Measurements from ENCODE around the gene SNORC. TPM values are rescaled to one million over a fixed set of nuclear protein-coding genes. Genes with fewer than 3 reads are reported as not detected.
A peak's percentile ranks its signal among the peaks of the same experiment; 100 is the strongest.

The SNORC gene
- total RNA-seq, 4 donors from 2014 or later = 6.9 to 24.0 (median 10.7) TPM

- Histone ChIP-seq H3K27ac (peak overlapping the region; percentile 63 to 92 (median 86)), H3K27me3 (peaks cover 0 to 15% of the 10 kb centered on the region in 2 donors), H3K36me3 (no peaks in the 10 kb centered on the region), H3K9me3 (no peaks in the 10 kb centered on the region), H3K4me3 (no peak overlapping the region), H3K4me1 (peaks cover 0 to 67% (median 34%) of the 10 kb centered on the region in 4 donors)
- DNase-seq (ENCODE audit: low spot score in 2 of 2) = peak in 1 of 2 donors; percentile 11
- TF ChIP-seq CTCF (IDR thresholded peaks at IDR 0.05) (no peak), EP300 (IDR thresholded peaks at IDR 0.05) (no peak), POLR2A (IDR thresholded peaks at IDR 0.05) (no peak)
- 46 to 56% methylated on average over 6 to 9 of the region's 9 CpGs for WGBS, 2 donors
These were observed 2.8 kb downstream of the SNORC start for GRCh38 chr2:232872826-232873225.

- WGBS, 2 donors = 82 to 88% methylated on average over 3 to 9 of the region's 14 CpGs
- H3K27me3 ChIP-seq = peaks cover 0 to 15% of the 10 kb centered on the region in 2 donors
- no peak overlapping the region for H3K4me3 ChIP-seq
- peaks cover 0 to 67% (median 34%) of the 10 kb centered on the region in 4 donors for H3K4me1 ChIP-seq
- H3K27ac ChIP-seq = peak overlapping the region; percentile 63 to 92 (median 86)
- TF ChIP-seq POLR2A (IDR thresholded peaks at IDR 0.05) = no peak
- TF ChIP-seq EP300 (IDR thresholded peaks at IDR 0.05) = no peak
- TF ChIP-seq CTCF (IDR thresholded peaks at IDR 0.05) = no peak
- H3K9me3 ChIP-seq = no peaks in the 10 kb centered on the region
- no peaks in the 10 kb centered on the region for H3K36me3 ChIP-seq
- DNase-seq (ENCODE audit: low spot score in 2 of 2) = peak in 1 of 2 donors; percentile 7
These were observed 3.3 kb downstream of the SNORC start for GRCh38 chr2:232873292-232873908.

- peaks cover 0 to 15% of the 10 kb centered on the region in 2 donors for H3K27me3 ChIP-seq
- peak in 1 of 2 donors; percentile 7 for DNase-seq (ENCODE audit: low spot score in 2 of 2)
- TF ChIP-seq POLR2A (IDR thresholded peaks at IDR 0.05) (no peak), EP300 (IDR thresholded peaks at IDR 0.05) (no peak), CTCF (IDR thresholded peaks at IDR 0.05) (no peak)
These were observed 4.0 kb downstream of the SNORC start for GRCh38 chr2:232873909-232874641.

GRCh38 chr2:232874677-232875223 lies 4.7 kb downstream of the SNORC start:
- H3K27me3 ChIP-seq = peaks cover 0 to 15% of the 10 kb centered on the region in 2 donors
- 89 to 94% methylated on average over 16 of the region's 16 CpGs for WGBS, 2 donors
- H3K4me3 ChIP-seq = no peak overlapping the region
- TF ChIP-seq POLR2A (IDR thresholded peaks at IDR 0.05) (no peak), CTCF (IDR thresholded peaks at IDR 0.05) (no peak)
- H3K27ac ChIP-seq = peak overlapping the region in 3 of 4 donors; percentile 83 to 92 (median 89)
- peak in 1 of 2 donors; percentile 8 for DNase-seq (ENCODE audit: low spot score in 2 of 2)
- H3K9me3 ChIP-seq = no peaks in the 10 kb centered on the region
- H3K36me3 ChIP-seq = peaks cover 0 to 10% (median 0%) of the 10 kb centered on the region in 3 donors
- peaks cover 0 to 69% (median 34%) of the 10 kb centered on the region in 4 donors for H3K4me1 ChIP-seq

More at GRCh38 chr2:232873909-232874641, 4.0 kb downstream of the SNORC start:
- Histone ChIP-seq H3K4me3 (no peak overlapping the region), H3K4me1 (peaks cover 0 to 67% (median 34%) of the 10 kb centered on the region in 4 donors), H3K9me3 (no peaks in the 10 kb centered on the region), H3K27ac (peak overlapping the region in 3 of 4 donors; percentile 83 to 92 (median 89)), H3K36me3 (peaks cover 0 to 4% (median 0%) of the 10 kb centered on the region in 3 donors)
- 83 to 85% methylated on average over 6 of the region's 6 CpGs for WGBS, 2 donors

Measured in tibial nerve (tissue), 4 donors.